Measurements from ENCODE around the gene ESD.
"Not testable (repeated sequence)": the region's sequence is repeated elsewhere in the genome, so short reads cannot be mapped to it uniquely, and the experiment has no call there.

Gene ESD

DNA sequence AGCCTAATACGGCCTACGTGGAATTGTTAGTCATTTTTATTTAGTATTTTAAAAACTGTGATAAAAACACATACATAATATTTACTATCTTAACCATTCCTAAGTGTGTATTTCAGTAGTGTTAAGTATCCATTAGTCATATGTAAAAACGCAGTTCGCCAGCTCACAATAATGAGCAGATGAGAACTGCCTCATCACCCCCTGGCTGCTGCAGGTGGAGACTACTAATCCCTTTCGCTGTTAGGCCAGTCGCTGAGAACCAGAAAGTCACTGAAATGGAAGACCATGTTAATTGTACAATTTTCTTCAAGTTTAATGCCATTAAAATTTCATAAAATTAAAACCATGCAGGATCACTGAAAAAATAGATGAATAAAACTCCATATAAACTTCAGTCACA lies 1.6 kb downstream of the ESD start:
- no peak for DNase-seq (ENCODE audit: low read depth in 2 of 2)

DNA sequence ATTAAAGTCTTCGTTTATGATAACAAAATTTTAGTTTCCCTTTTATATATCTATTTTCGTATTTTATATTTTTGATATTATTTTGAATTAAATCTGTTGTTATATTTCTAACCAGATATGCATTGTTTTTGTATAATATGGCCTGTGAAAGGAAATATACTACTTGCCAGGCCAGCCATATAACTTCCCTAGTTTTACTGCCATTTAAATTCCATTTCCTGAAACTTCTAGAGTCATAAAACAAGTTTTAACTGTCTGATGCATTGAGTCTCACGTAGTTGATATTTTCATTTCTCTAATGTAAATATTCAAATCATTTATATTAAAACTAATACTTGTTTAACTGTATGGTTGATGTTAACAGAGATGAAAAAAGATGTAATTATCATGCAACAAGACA lies 13.5 kb downstream of the ESD start:
- no peak for DNase-seq (ENCODE audit: low read depth in 2 of 2)

GRCh38 chr13:46782691-46783090 lies 14.3 kb downstream of the ESD start:
- no peak for DNase-seq (ENCODE audit: low read depth in 2 of 2)

- no peak for DNase-seq (ENCODE audit: low read depth in 2 of 2)
Measured at GRCh38 chr13:46782066-46782465, 14.9 kb downstream of the ESD start.

GRCh38 chr13:46778890-46779289 lies 18.1 kb downstream of the ESD start:
- no peak for DNase-seq (ENCODE audit: low read depth in 2 of 2)

GRCh38 chr13:46778095-46778494 lies 18.9 kb downstream of the ESD start:
- no peak for DNase-seq (ENCODE audit: low read depth in 2 of 2)

GRCh38 chr13:46775385-46776107 lies 21.4 kb downstream of the ESD start:
- DNase-seq (ENCODE audit: low read depth in 2 of 2) = no peak

GRCh38 chr13:46773541-46773940 lies 23.4 kb downstream of the ESD start:
- no peak for DNase-seq (ENCODE audit: low read depth in 2 of 2)

- DNase-seq (ENCODE audit: low read depth in 2 of 2) = no peak
Measured at GRCh38 chr13:46771693-46772092, 25.3 kb downstream of the ESD start.

DNA sequence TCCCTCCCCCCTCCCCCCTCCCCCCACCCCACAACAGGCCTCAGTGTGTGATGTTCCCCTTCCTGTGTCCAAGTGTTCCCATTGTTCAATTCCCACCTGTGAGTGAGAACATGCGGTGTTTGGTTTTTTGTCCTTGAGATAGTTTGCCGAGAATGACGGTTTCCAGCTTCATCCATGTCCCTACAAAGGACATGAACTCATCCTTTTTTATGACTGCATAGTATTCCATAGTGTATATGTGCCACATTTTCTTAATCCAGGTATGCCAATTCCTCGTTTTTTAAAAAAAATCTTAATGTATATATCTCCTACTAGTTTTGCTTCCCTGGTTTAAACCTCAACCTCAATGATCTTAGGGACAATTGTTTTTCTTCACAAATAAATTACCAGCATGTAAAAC lies 27.0 kb downstream of the ESD start:
- not testable (repeated sequence) for DNase-seq (ENCODE audit: low read depth in 2 of 2)

DNA sequence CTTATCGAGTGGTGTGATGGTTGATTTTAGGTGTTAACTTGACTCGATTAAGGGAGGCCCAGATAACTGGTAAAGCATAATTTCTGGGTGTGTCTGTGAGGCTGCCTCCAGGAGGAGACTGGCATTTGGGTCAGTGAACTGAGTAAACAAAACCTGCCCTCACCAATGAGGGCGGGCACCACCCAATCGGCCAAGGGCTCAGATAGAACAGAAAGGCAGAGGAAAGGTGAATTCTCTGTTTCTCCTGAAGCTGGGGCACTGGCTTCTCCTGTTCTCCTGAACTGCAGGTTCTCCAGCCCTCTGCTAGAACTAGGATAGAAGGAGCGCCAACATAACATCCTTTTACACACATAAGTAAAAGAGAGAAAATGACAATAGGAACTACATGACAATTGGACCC lies 35.1 kb downstream of the ESD start:
- DNase-seq (ENCODE audit: low read depth in 2 of 2) = no peak

- no peak for DNase-seq (ENCODE audit: low read depth in 2 of 2)
Measured at GRCh38 chr13:46761174-46761573, 35.8 kb downstream of the ESD start.

DNA sequence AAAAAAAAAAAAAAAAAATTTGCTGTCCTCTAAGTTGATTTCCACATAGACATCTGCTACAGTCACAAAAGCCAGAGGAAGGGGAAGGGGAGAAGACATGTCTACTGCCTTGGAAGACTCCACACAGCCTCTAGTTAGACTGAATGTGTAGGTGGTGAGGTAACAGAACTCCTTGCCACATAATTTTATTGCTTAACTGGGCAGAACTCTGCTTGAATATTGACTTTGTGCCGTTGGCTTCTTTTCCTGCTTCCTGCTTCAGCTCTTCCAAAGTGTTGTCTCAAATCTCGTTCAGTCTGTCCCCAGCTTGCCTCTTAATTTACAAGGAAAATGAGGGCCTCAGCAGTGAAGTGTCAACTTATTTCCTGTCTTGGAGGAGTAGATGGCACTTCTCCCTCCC lies 37.1 kb downstream of the ESD start:
- no peak for DNase-seq (ENCODE audit: low read depth in 2 of 2)

GRCh38 chr13:46757640-46758039 lies 39.3 kb downstream of the ESD start:
- DNase-seq (ENCODE audit: low read depth in 2 of 2) = no peak

DNA sequence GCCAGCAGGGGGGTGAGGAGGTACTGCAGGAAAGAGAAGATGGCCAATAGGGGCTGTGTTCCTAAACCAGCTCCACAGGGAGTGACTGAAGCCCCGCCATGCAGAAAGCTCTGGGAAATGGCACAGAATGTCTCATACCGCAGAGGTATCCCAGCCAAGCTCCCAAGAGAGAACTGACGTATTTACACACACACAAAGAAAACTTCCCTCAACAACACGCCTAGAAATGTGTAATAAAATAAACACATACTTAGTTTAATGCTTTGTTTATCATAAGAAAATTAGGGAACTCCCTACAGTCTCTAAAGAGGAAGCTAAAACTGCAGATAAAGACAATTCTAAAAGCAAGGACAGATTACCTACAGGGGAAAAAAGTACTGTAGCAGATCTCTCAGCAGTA lies 40.0 kb downstream of the ESD start:
- no peak for DNase-seq (ENCODE audit: low read depth in 2 of 2)

GRCh38 chr13:46755508-46755907 lies 41.5 kb downstream of the ESD start:
- DNase-seq (ENCODE audit: low read depth in 2 of 2) = not testable (repeated sequence)

- no peak for DNase-seq (ENCODE audit: low read depth in 2 of 2)
Measured at GRCh38 chr13:46754812-46755211, 42.1 kb downstream of the ESD start.

GRCh38 chr13:46753917-46754316 lies 43.0 kb downstream of the ESD start:
- DNase-seq (ENCODE audit: low read depth in 2 of 2) = no peak

DNA sequence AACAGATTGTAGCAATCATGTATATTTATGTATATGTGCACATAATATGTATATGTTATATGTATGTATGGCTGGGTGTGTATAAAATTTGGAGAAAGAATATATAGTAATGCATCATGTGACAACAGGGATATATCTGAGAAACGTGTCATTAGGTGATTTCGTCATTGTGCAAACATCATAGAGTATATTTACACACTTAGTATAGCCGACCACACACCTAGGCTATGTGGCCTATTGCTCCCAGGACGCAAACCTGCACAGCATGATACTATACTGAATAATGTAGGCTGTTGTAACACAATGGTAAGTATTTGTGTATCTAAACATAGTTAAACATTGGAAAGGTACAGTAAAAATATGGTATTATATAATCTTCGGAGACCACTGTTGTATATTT lies 43.8 kb downstream of the ESD start:
- no peak for DNase-seq (ENCODE audit: low read depth in 2 of 2)

- DNase-seq (ENCODE audit: low read depth in 2 of 2) = peak; percentile 9 to 32
Measured at GRCh38 chr13:46751811-46752635, 44.9 kb downstream of the ESD start.

- DNase-seq (ENCODE audit: low read depth in 2 of 2) = no peak
Measured at GRCh38 chr13:46749951-46750350, 47.0 kb downstream of the ESD start.

- no peak for DNase-seq (ENCODE audit: low read depth in 2 of 2)
Measured at GRCh38 chr13:46748300-46748699, 48.7 kb downstream of the ESD start.
